Central memory CD8-positive, alpha-beta T cell (primary cell): ENCODE results near the gene PARD3.

ENCODE experiments used
- ATAC-seq: fragments of 150-1000 bp; cut with Tn5 transposase; replicated peaks from 2 replicates; pipeline ENCODE4 v1.10.0; 2022; ENCODE audit warnings: mild to moderate bottlenecking, moderate FRiP score, moderate number of reproducible peaks; ENCODE audit not compliant: poor library complexity, severe bottlenecking; ENCODE audit errors: extremely low read depth
- DNase-seq, 2 donors: peaks; one replicate each; pipeline ENCODE4 v3.0.0; 2021; ENCODE audit warnings: low spot score in 2 of 2
- H3K27ac Mint-ChIP-seq: one replicate; pipeline ENCODE4 v1.8.0; 2022; ENCODE audit warnings: low read depth, mild to moderate bottlenecking, moderate library complexity, mixed read lengths
- H3K27me3 Mint-ChIP-seq: one replicate; pipeline ENCODE4 v1.8.0; 2022; ENCODE audit warnings: mixed read lengths
- H3K36me3 Mint-ChIP-seq: one replicate; pipeline ENCODE4 v1.8.0; 2022; ENCODE audit warnings: mild to moderate bottlenecking, moderate library complexity, mixed read lengths; ENCODE audit not compliant: insufficient read depth
- H3K4me1 Mint-ChIP-seq: one replicate; pipeline ENCODE4 v1.8.0; 2022; ENCODE audit warnings: mixed read lengths
- H3K4me3 Mint-ChIP-seq: one replicate; pipeline ENCODE4 v1.8.0; 2022; ENCODE audit warnings: mild to moderate bottlenecking, moderate library complexity, mixed read lengths
- H3K9me3 Mint-ChIP-seq: one replicate; pipeline ENCODE4 v1.8.0; 2022; ENCODE audit warnings: mixed read lengths

Gene PARD3

DNA sequence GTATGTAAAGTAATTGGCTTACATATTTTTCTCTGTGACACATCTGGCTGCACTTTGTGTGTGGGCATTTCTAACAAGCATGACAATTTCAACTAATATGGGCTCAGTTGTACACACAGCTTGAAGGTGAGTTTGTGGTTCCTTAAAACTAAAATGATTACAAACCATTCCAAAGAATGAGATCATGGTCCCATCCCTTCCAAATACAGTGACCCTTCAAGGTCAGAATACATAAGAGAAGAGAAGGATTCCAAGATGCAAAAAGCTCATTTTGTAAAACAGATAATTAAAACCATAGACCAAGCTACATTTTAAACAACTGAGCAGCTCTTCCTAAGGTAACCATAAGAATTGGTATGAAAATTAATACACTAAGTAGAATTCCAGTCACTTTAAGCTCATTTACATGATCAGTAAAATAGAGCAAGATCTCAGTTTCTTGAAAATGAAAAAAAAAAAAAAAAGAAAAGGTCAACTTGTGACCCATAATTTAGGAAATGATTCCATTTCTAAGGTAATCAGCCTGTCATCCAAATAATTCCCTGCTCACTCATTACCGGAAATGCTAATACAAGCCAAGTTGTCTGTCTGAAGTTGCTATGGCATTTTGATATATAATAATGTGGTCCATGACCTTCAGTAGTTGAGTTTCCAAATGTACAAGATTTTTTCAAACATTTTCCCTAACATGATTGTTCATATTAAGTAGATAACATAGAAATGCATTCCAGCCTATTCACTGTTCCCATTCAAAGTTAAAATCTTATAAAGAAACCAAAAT, 688.5 kb downstream of the PARD3 start:
- peaks cover 6% of the 10 kb centered on the region for H3K9me3 Mint-ChIP-seq
- H3K4me3 Mint-ChIP-seq: no peak overlapping the region
- H3K27me3 Mint-ChIP-seq: no peaks in the 10 kb centered on the region
- no peak overlapping the region for H3K27ac Mint-ChIP-seq
- no peaks in the 10 kb centered on the region for H3K4me1 Mint-ChIP-seq
- DNase-seq: no peak
- ATAC-seq: no peak
- no peaks in the 10 kb centered on the region for H3K36me3 Mint-ChIP-seq

DNA sequence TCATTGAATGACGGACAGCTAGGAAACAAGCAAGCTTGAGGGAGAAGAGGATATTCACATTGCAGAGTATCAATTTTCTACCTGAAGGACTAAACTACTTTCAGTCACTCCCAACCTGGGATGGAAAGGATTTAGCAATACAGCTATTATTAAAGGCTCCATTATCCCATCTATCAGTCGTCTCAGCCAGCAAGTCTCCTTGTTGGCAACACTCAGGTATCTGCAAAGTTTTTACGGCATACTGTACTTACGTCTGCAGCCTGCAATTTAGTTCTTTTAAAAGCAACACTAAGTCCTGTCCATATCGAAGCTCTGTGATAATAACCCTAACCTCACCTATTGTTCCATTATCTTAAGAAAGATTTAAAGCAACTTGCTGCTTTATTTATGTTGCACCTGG, 689.4 kb downstream of the PARD3 start:
- DNase-seq (no peak), ATAC-seq (no peak)
- Mint-ChIP-seq H3K27ac (no peak overlapping the region), H3K9me3 (peaks cover 6% of the 10 kb centered on the region), H3K27me3 (no peaks in the 10 kb centered on the region), H3K4me3 (no peak overlapping the region), H3K4me1 (no peaks in the 10 kb centered on the region), H3K36me3 (no peaks in the 10 kb centered on the region)

GRCh38 chr10:34124522-34125035, 690.5 kb downstream of the PARD3 start:
- Mint-ChIP-seq H3K36me3 (no peaks in the 10 kb centered on the region), H3K27me3 (no peaks in the 10 kb centered on the region), H3K4me1 (no peaks in the 10 kb centered on the region), H3K4me3 (no peak overlapping the region), H3K27ac (no peak overlapping the region), H3K9me3 (no peaks in the 10 kb centered on the region)
- no peak for ATAC-seq
- no peak for DNase-seq

DNA sequence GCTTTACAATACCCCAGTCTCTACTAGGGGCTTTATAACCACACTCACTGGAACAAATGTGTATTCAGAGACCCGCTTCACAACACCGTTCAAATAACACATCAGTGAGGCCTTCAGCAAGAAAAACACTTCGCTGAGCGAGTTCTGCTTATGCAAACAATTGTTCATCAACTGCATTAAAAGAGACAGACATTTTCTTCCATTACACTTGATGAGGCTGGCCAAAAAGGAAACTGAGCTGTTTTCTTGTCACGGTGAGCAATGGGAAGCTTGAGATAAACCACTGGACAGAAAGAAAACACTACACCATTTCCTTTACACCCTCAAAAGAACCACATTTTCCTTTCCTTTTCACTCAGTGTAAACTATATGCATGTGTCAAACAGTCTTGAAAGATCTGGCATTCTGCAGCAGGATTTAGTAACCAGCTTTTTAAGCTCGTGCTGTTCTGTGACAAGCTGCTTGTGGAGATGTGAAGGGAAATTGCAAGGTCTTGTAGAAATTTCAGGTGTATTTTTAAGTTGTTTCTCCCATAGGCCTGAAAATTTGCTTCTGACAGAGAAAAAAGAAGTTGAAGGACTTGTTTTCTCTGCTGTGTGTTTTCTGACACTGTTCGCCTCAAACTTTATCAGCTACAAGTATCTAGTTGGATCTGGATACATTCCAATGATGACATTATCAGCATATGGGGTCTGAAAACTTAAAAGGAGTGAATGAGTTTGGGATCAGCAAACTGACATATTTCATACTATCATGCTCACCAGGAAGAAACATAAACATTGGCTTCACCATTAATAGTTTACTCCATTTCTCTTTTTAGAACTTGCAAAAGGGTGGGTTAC, 693.1 kb downstream of the PARD3 start:
- Mint-ChIP-seq H3K36me3 (no peaks in the 10 kb centered on the region), H3K27me3 (no peaks in the 10 kb centered on the region), H3K4me3 (no peak overlapping the region), H3K27ac (no peak overlapping the region), H3K9me3 (no peaks in the 10 kb centered on the region), H3K4me1 (no peaks in the 10 kb centered on the region)
- DNase-seq (no peak), ATAC-seq (no peak)

- Mint-ChIP-seq H3K4me1 (no peaks in the 10 kb centered on the region), H3K9me3 (no peaks in the 10 kb centered on the region), H3K27me3 (no peaks in the 10 kb centered on the region), H3K36me3 (no peaks in the 10 kb centered on the region), H3K27ac (no peak overlapping the region), H3K4me3 (no peak overlapping the region)
- no peak for DNase-seq
- no peak for ATAC-seq
Measured at GRCh38 chr10:34121125-34121753, 693.9 kb downstream of the PARD3 start.

GRCh38 chr10:34119456-34119855, 695.6 kb downstream of the PARD3 start:
- Mint-ChIP-seq H3K9me3 (no peaks in the 10 kb centered on the region), H3K27me3 (no peaks in the 10 kb centered on the region), H3K27ac (no peak overlapping the region), H3K36me3 (no peaks in the 10 kb centered on the region), H3K4me3 (no peak overlapping the region), H3K4me1 (no peaks in the 10 kb centered on the region)
- ATAC-seq (no peak), DNase-seq (no peak)

DNA sequence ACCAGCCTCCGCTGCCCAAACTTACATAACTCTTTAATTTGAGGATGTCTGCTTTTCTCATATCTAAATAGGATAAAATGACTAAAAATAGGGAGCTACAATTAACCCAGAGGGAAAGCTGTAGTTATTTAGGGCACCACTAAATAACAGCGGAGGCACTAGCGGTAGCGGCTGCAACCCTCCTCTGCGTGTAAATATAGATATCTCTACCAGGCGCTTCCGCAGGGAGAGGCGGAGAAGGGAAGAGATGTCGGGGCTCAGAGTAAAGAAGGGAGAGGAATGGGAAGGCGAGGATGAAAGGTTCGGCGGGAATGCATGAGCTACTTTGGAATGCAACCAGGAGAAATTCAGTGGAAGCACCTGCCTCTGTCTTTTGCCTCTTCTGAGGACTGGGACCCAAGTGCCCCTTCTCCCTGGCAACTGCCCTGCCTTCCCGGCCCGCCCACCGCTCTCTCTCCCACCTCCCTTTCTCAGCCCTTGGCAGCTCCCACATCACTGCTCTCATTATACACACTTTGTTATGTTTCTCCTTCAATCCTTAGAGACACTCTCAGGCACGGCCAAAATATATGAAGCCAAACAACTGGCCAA, 698.3 kb downstream of the PARD3 start:
- no peaks in the 10 kb centered on the region for H3K9me3 Mint-ChIP-seq
- no peaks in the 10 kb centered on the region for H3K4me1 Mint-ChIP-seq
- no peaks in the 10 kb centered on the region for H3K27me3 Mint-ChIP-seq
- H3K27ac Mint-ChIP-seq: no peak overlapping the region
- H3K4me3 Mint-ChIP-seq: no peak overlapping the region
- ATAC-seq (no peak), DNase-seq (no peak)
- H3K36me3 Mint-ChIP-seq: no peaks in the 10 kb centered on the region

DNA sequence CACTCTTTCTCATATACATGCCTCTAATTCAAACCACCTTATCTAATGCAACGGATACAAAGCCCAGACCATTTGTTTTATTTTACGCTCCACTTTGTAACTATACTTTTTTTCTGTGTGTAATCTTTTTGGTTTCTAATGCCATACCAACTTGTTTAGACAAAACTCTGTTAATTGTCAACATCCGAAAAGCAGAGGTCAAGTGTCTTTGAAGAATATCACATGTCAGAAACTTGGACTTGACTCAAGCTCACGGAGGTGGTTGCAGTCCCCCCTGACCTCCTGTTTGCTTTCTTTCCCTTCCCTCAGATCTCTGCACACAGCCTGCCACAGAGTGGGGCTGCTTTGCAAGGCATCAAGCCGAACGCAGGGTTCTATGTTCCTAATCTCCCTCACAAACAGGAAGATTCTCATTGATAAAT, 698.9 kb downstream of the PARD3 start:
- Mint-ChIP-seq H3K36me3 (no peaks in the 10 kb centered on the region), H3K27ac (no peak overlapping the region), H3K27me3 (no peaks in the 10 kb centered on the region), H3K4me3 (no peak overlapping the region), H3K4me1 (no peaks in the 10 kb centered on the region), H3K9me3 (no peaks in the 10 kb centered on the region)
- no peak for DNase-seq
- no peak for ATAC-seq

DNA sequence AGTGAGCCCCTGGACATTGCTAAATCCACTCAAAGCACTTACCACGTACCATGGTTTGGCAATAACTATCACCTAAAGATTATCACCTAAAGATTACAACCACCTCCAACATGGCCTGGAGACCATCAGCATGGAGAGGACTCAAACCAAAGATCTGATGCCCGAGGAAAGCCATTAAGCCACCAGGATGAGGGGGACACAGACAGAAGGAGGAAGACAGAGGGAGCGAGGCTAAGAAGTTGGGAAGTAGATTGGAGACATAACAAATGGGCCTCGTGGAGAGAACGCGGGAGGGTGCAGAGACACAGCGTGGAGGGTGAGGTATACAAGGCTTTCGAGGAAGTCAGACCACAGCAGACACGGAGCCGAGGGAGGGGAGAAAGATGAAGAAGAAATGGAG, 700.2 kb downstream of the PARD3 start:
- Mint-ChIP-seq H3K36me3 (peaks cover 2% of the 10 kb centered on the region), H3K4me1 (no peaks in the 10 kb centered on the region), H3K27ac (no peak overlapping the region), H3K9me3 (peaks cover 5% of the 10 kb centered on the region), H3K27me3 (no peaks in the 10 kb centered on the region), H3K4me3 (no peak overlapping the region)
- DNase-seq (no peak), ATAC-seq (no peak)

GRCh38 chr10:34113504-34114225, 701.4 kb downstream of the PARD3 start:
- H3K27me3 Mint-ChIP-seq: no peaks in the 10 kb centered on the region
- no peak for DNase-seq
- ATAC-seq: no peak
- no peak overlapping the region for H3K27ac Mint-ChIP-seq
- no peak overlapping the region for H3K4me3 Mint-ChIP-seq
- no peaks in the 10 kb centered on the region for H3K4me1 Mint-ChIP-seq
- peaks cover 5% of the 10 kb centered on the region for H3K9me3 Mint-ChIP-seq
- H3K36me3 Mint-ChIP-seq: peaks cover 2% of the 10 kb centered on the region

DNA sequence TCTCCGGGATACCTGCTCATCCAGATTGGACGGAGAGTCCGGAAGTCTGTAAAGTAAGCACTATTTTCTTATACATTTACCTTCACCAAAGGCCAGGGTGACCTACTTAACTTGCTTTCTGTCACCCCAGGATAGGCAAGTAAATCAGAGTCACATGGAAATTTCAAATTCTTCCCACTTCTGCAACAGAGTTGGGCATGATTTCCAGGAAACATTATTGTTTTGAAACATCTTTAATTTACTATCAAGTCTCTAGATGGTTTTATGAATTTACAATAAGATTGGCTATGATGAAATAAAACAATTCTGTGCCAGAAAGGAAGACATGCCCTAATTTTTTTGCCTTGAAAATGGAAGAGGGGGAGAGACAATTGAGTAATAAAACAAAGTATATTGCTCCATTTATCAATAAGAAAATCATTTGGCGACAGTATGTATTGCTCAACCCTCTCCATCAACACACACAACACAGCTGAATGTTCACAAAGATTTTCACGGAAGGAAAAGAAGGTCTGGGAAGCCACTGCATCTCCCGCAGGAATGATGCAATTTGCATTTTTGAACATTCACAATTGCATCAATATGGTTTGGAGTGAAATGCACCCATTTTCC, 702.8 kb downstream of the PARD3 start:
- peaks cover 5% of the 10 kb centered on the region for H3K9me3 Mint-ChIP-seq
- DNase-seq (no peak), ATAC-seq (no peak)
- no peak overlapping the region for H3K27ac Mint-ChIP-seq
- H3K4me1 Mint-ChIP-seq: no peaks in the 10 kb centered on the region
- H3K27me3 Mint-ChIP-seq: no peaks in the 10 kb centered on the region
- H3K4me3 Mint-ChIP-seq: no peak overlapping the region
- H3K36me3 Mint-ChIP-seq: peaks cover 2% of the 10 kb centered on the region
